Activated naive CD8-positive, alpha-beta T cell treated with anti-CD3 and anti-CD28 coated beads, Interleukin-2, amount 50 U/mL, for 24 hours (primary cell): Measurements from ENCODE around the gene FAT2.
A peak's percentile ranks its signal among the peaks of the same experiment; 100 is the strongest.

Experiments
- ATAC-seq: fragments of 150-1000 bp; cut with Tn5 transposase; one replicate; pipeline ENCODE4 v1.10.0; 2021
- DNase-seq: peaks from one replicate; pipeline ENCODE4 v3.0.0; 2021
- H3K27ac Mint-ChIP-seq: one replicate; pipeline ENCODE4 v1.8.0; 2021; ENCODE audit warnings: mild to moderate bottlenecking, mixed read lengths
- H3K27me3 Mint-ChIP-seq: one replicate; pipeline ENCODE4 v1.8.0; 2021; ENCODE audit warnings: mixed read lengths
- H3K36me3 Mint-ChIP-seq: one replicate; pipeline ENCODE4 v1.8.0; 2021; ENCODE audit warnings: low read depth, mixed read lengths
- H3K4me1 Mint-ChIP-seq: one replicate; pipeline ENCODE4 v1.8.0; 2021; ENCODE audit warnings: mixed read lengths
- H3K4me3 Mint-ChIP-seq: one replicate; pipeline ENCODE4 v1.8.0; 2021; ENCODE audit warnings: mild to moderate bottlenecking, moderate library complexity, mixed read lengths
- H3K9me3 Mint-ChIP-seq: one replicate; pipeline ENCODE4 v1.8.0; 2021; ENCODE audit warnings: mixed read lengths

FAT2 gene, protein sequence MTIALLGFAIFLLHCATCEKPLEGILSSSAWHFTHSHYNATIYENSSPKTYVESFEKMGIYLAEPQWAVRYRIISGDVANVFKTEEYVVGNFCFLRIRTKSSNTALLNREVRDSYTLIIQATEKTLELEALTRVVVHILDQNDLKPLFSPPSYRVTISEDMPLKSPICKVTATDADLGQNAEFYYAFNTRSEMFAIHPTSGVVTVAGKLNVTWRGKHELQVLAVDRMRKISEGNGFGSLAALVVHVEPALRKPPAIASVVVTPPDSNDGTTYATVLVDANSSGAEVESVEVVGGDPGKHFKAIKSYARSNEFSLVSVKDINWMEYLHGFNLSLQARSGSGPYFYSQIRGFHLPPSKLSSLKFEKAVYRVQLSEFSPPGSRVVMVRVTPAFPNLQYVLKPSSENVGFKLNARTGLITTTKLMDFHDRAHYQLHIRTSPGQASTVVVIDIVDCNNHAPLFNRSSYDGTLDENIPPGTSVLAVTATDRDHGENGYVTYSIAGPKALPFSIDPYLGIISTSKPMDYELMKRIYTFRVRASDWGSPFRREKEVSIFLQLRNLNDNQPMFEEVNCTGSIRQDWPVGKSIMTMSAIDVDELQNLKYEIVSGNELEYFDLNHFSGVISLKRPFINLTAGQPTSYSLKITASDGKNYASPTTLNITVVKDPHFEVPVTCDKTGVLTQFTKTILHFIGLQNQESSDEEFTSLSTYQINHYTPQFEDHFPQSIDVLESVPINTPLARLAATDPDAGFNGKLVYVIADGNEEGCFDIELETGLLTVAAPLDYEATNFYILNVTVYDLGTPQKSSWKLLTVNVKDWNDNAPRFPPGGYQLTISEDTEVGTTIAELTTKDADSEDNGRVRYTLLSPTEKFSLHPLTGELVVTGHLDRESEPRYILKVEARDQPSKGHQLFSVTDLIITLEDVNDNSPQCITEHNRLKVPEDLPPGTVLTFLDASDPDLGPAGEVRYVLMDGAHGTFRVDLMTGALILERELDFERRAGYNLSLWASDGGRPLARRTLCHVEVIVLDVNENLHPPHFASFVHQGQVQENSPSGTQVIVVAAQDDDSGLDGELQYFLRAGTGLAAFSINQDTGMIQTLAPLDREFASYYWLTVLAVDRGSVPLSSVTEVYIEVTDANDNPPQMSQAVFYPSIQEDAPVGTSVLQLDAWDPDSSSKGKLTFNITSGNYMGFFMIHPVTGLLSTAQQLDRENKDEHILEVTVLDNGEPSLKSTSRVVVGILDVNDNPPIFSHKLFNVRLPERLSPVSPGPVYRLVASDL (N-terminal part only)

DNA sequence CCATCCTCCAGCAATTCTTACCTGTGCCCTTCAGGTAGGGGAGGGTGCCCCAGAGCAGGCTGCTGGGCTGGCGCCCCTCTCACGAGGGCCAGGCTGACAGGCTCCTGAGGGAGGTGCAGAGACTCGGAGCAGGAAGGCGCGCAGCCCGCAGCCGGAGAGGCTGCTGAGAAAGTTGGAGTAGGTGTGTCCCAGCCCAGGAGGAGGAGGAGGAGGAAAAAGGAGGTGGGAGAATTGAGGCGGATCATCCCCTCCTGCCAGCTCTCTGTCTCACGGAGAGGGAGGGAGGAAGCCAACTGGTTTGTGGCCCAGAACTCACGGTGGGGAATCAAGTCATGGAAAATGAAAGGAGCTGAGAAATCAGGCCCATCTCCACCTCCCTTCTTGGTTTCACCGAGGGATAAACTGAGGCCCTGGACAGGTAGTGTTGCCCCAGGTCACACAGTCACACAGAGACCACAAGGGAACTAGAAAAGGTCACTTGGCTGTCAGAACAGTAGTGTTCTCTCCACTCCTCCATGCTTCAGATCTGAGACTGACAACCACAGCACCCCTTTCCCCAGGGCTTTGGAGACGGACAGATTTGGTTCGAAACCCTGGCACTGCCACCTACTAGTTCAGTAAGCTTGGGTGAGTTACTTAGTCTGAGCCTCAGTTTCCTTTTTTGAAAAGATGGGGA is at the start of gene FAT2:
Gene FAT2, minus strand, starts transcription at position 188 of the 676 bp plus-strand sequence. CDS start 22,400 bp downstream, outside the sequence.
- DNase-seq (no peak), ATAC-seq (peak; percentile 64)
- Mint-ChIP-seq H3K4me1 (no peaks in the 10 kb centered on the region), H3K4me3 (no peak within 1 kb of the TSS), H3K9me3 (no peaks in the 10 kb centered on the region), H3K27ac (no peak within 1 kb of the TSS), H3K27me3 (no peaks in the 10 kb centered on the region), H3K36me3 (no peaks in the 10 kb centered on the region)

DNA sequence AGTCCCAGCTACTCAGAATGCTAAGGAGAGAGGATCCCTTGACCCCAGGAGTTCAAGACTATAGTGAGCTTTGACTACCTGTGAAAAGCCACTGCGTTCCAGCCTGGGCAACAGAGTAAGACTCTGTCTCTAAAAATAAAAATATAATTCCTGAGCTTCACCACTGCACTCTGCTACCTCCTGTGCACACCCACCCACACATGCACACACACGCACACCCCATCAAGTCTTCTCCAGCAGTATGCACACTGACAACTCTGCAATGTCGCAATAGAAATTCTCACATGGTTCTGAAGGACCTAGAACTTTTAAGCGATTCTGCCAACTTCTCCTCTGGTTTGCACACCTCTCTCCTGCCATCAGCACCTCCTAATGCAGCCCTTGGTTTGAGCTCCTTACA is 47.5 kb upstream of the FAT2 start:
- Mint-ChIP-seq H3K4me3 (no peak overlapping the region), H3K27ac (no peak overlapping the region), H3K36me3 (no peaks in the 10 kb centered on the region), H3K4me1 (peaks cover 9% of the 10 kb centered on the region), H3K9me3 (no peaks in the 10 kb centered on the region), H3K27me3 (peaks cover 5% of the 10 kb centered on the region)
- ATAC-seq (no peak), DNase-seq (no peak)

DNA sequence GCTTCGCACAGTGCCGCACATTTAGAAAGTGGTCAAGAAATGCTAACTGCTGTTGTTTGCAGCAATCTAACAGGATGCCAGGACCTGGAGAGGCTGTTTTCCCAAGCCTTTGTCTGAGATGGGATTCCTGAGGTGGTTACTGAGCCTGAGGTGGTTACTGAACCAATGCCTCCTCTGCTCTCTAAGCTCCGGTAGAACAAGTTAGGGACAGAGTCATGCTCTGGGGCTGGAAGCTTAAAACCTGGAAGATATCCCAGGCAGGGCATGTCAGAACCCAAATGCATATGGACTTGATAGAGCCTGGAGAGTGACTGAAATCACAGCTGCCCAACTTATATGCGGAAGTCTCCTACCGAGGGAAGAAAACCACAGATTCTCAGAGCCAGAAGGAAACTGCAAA is 46.5 kb upstream of the FAT2 start:
- Mint-ChIP-seq H3K9me3 (no peaks in the 10 kb centered on the region), H3K27me3 (peaks cover 5% of the 10 kb centered on the region), H3K4me3 (no peak overlapping the region), H3K36me3 (no peaks in the 10 kb centered on the region), H3K27ac (no peak overlapping the region), H3K4me1 (peaks cover 9% of the 10 kb centered on the region)
- DNase-seq (no peak), ATAC-seq (no peak)

DNA sequence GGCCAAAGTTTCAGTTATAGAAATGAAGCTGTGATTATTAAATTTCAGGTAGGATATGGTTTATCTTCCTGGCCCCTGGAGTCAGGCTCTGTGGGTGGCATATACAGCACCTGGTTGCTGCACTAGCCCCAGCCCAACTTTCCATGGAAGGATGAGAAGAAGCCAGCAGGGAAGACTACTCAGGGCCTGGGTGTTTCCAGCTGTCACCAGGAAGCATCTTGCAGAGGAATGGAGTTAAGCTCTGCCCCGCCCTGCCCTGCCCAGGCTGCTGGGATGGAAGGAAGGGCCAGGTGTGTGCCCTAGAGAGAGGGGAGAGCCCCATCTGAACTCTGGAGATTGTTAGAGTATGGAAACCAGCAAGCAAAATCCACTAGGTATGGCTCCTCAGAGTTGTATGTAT is 42.8 kb upstream of the FAT2 start:
- H3K4me1 Mint-ChIP-seq = no peaks in the 10 kb centered on the region
- ATAC-seq (no peak), DNase-seq (no peak)
- no peak overlapping the region for H3K27ac Mint-ChIP-seq
- peaks cover 11% of the 10 kb centered on the region for H3K27me3 Mint-ChIP-seq
- no peaks in the 10 kb centered on the region for H3K36me3 Mint-ChIP-seq
- no peak overlapping the region for H3K4me3 Mint-ChIP-seq
- no peaks in the 10 kb centered on the region for H3K9me3 Mint-ChIP-seq

DNA sequence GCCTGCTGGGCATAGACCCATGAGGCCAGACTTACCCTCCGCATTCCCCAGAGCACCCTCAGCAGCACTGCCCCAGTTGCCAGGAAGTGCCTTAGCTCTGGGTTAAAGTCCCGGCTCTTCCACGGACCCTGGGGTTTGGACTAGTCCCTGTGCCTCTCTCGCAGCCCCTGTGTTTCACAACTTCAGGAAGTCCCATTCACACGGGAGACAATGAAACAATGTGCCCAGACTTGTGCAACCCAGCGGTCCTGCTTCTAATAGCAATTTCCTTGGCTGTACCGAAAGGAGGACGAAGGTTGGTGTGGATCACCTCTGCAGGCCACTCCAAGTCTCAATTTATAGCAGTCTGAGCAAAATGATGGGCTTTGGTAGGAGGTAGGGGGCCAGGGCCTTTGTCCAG is 41.8 kb upstream of the FAT2 start:
- no peak for DNase-seq
- H3K4me3 Mint-ChIP-seq = no peak overlapping the region
- ATAC-seq = no peak
- H3K9me3 Mint-ChIP-seq = no peaks in the 10 kb centered on the region
- no peaks in the 10 kb centered on the region for H3K4me1 Mint-ChIP-seq
- H3K36me3 Mint-ChIP-seq = no peaks in the 10 kb centered on the region
- H3K27ac Mint-ChIP-seq = no peak overlapping the region
- peaks cover 11% of the 10 kb centered on the region for H3K27me3 Mint-ChIP-seq

DNA sequence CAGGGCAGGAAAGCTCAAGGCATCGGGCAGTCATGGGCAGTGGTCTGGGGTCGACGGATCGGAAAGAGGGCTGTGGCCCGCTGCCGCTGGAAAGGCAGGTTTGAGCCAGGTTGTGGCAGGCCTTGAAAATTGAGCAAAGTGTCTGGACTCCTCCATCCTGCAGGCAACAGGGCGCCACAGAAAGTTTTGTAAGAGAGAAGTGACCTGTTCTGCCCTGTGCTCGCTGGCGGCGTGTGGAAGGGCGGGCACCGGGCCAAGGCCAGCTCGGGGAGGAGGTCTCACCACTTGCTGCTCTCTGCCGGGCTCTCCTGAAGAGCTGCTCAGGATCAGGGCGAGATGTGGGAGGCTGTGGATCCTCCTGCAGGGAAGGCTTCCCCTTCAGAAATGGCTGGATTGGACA is 41.4 kb upstream of the FAT2 start:
- peaks cover 11% of the 10 kb centered on the region for H3K27me3 Mint-ChIP-seq
- ATAC-seq = no peak
- H3K4me3 Mint-ChIP-seq = no peak overlapping the region
- H3K9me3 Mint-ChIP-seq = no peaks in the 10 kb centered on the region
- no peaks in the 10 kb centered on the region for H3K36me3 Mint-ChIP-seq
- DNase-seq = no peak
- H3K27ac Mint-ChIP-seq = no peak overlapping the region
- no peaks in the 10 kb centered on the region for H3K4me1 Mint-ChIP-seq

DNA sequence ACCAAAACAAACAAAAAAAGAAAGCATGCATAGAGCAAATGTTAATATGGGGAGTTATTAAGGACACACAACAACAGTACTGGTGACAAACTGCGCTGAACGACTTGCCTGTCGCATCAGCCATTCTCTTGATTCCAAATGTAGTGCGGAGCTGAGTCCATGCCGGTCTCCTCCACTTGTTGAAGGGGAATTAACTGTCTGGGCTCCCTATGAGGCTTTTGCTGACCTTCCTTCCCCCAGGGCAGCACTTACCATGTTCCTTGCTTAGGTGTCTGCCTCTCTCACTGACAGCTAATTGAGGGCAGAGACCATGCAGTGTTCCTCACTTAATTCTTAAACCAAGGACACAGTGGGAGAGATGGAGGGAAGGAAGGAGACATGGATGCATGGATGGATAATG is 40.8 kb upstream of the FAT2 start:
- H3K36me3 Mint-ChIP-seq = no peaks in the 10 kb centered on the region
- no peaks in the 10 kb centered on the region for H3K9me3 Mint-ChIP-seq

DNA sequence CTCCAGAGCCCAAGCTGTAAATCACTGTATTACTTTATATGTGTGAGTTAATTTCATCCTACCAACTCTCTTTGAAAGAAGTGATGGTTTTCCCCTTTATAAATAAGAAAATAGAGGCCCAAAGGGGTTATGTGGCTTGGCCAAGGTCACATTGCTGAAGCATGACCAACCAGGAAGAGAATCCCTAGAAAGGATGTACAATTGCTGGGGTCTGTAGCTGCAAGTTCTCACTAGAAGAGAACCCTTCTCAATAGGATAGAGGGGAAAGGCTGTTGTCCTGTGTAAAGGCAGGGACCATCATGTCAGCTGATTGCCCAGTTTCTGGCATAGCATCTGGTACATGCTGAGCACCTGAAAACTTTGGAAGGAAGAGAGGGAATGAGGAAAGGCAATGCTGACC is 39.0 kb upstream of the FAT2 start:
- Mint-ChIP-seq H3K27ac (no peak overlapping the region), H3K4me3 (no peak overlapping the region), H3K4me1 (no peaks in the 10 kb centered on the region), H3K36me3 (no peaks in the 10 kb centered on the region), H3K27me3 (peaks cover 11% of the 10 kb centered on the region), H3K9me3 (no peaks in the 10 kb centered on the region)
- ATAC-seq (no peak), DNase-seq (no peak)

More for the DNA sequence above, 40.8 kb upstream of the FAT2 start:
- Mint-ChIP-seq H3K27me3 (peaks cover 11% of the 10 kb centered on the region), H3K4me3 (no peak overlapping the region), H3K4me1 (no peaks in the 10 kb centered on the region), H3K27ac (no peak overlapping the region)
- no peak for DNase-seq
- ATAC-seq = no peak

DNA sequence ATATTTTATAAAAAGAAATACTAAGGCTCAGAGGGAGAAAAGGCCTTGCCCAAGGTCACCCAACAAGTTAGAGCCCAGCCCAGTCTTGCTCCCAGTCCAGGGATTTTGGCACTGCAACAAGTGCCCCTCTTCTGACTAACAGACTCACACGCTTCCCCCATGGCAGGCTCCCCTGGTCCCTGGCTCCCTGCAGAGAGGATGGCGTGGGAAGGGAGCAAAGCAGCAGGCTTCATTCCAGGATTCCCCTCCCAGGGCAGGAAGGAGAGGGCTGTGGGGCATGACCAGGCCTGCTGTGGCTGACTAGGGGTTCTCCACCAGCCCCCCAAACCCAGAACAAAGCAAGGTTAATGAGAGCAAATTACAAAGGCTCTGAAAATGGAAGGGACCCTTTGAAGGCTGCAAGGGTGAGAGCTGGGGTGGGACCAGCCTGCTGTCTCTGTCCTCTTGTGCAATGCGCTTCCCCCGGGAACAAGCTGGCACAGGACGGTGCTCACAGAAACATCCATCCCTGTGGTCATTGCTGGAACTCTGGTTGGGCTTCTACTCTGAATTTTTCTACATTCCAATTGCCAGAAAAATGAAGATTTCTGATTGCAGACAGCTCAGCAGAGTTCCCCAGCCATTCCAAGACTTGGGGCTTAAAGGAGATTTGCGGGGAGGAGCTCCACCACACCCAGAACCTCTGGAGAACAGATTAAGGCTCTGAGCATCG is 37.1 kb upstream of the FAT2 start:
- Mint-ChIP-seq H3K4me3 (no peak overlapping the region), H3K36me3 (no peaks in the 10 kb centered on the region), H3K4me1 (no peaks in the 10 kb centered on the region), H3K27ac (no peak overlapping the region), H3K9me3 (no peaks in the 10 kb centered on the region), H3K27me3 (peaks cover 6% of the 10 kb centered on the region)
- DNase-seq (no peak), ATAC-seq (no peak)

DNA sequence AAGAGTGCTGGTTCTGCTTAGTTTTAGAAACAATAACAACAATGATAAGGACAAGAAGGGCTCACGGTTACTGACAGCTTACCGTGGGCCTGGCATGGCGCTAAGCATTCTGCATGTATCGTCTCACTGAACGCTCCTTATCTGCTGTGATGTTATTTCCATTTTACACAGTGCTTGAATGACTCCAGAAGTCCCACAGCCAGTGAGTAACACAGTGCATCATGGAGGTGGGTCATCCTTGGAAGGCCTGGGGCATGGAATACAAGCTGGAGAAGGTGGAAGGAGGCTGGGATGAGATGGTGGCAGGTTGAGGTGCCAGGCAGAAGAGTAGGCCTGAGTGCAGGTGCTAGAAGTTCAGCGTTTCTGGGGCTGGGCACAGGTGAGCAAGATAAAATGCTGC is 36.5 kb upstream of the FAT2 start:
- Mint-ChIP-seq H3K4me1 (no peaks in the 10 kb centered on the region), H3K27ac (no peak overlapping the region), H3K4me3 (no peak overlapping the region), H3K27me3 (peaks cover 6% of the 10 kb centered on the region), H3K9me3 (no peaks in the 10 kb centered on the region), H3K36me3 (no peaks in the 10 kb centered on the region)
- ATAC-seq = no peak
- DNase-seq = no peak

DNA sequence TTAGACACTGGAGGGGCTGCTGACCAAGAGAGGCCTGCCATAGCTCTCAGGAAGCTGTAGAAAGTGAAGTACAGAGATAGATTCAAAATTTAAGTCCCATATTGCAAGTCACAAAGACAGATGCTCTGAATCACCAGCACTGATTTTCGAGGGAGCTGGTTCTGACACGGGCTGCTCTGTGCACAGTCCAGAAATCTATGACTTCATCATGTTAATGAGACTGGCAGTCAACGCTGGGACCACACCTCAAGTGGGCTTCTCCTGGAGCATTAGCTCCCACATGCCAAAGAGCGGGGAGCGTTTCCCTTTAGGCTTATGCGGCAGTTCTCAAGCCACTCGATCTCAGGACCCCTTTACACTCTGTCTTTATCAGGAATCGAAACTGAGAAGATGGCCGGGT is 34.2 kb upstream of the FAT2 start:
- H3K27ac Mint-ChIP-seq = no peak overlapping the region
- ATAC-seq (no peak), DNase-seq (no peak)
- H3K4me3 Mint-ChIP-seq = no peak overlapping the region
- H3K9me3 Mint-ChIP-seq = no peaks in the 10 kb centered on the region
- no peaks in the 10 kb centered on the region for H3K36me3 Mint-ChIP-seq
- H3K27me3 Mint-ChIP-seq = peaks cover 4% of the 10 kb centered on the region
- H3K4me1 Mint-ChIP-seq = no peaks in the 10 kb centered on the region

DNA sequence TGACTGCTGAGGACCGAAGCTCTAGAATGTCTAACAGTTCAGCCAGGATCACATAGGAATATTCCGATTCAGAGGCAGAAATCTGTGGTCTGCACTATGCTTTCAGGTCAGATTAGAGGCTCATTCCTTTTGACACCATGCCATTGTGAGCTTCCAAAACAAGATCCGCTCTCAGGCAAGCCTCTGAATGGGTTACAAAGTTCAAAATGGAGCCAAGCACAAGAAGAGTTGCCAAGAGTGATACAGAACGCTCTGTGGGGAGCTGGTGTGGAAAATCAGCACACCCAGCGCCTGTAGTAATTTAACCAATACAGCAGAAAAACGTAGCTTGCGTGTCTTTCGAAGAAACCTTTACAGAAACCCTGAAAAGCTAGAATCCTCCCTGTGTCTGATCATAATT is 33.3 kb upstream of the FAT2 start:
- H3K4me1 Mint-ChIP-seq = no peaks in the 10 kb centered on the region
- no peak overlapping the region for H3K4me3 Mint-ChIP-seq
- ATAC-seq (no peak), DNase-seq (no peak)
- H3K27ac Mint-ChIP-seq = no peak overlapping the region
- H3K36me3 Mint-ChIP-seq = no peaks in the 10 kb centered on the region
- H3K27me3 Mint-ChIP-seq = peaks cover 2% of the 10 kb centered on the region
- no peaks in the 10 kb centered on the region for H3K9me3 Mint-ChIP-seq

DNA sequence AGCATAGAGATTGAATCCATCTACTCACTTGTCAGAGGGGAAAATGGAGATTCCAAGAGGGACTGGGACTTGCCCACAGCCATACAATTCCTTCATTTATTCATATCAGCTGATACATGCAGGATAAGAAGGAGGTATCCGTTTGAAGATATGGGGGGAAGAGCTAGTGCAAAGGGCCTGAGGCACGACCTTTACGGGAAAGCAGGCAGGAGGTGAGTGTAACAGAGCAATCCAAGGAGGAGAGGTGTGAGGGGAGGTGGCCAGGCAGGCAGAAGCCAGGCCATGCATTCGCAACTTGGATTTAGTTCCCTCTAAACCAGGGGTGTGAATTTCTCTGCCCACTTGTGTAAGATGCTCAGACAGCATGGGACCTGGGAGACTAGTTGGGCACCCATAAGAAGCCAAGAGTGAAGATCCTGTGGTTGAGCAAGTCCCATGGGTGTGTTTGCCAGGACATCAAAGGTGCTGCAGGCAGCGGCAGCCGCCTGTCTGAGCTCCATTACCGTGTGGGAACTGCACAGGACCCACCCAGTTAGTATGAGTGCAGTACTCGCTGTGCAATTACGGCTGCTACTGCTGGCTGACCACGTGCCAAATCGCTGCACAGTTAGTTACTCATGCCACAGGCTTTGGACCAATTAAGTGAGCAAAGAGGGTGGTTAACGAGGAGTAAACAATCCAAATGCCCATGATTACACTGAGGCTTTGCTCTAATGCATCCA is 31.4 kb upstream of the FAT2 start:
- Mint-ChIP-seq H3K9me3 (no peaks in the 10 kb centered on the region), H3K36me3 (no peaks in the 10 kb centered on the region), H3K4me1 (no peaks in the 10 kb centered on the region), H3K4me3 (no peak overlapping the region), H3K27me3 (peaks cover 2% of the 10 kb centered on the region), H3K27ac (no peak overlapping the region)
- DNase-seq (no peak), ATAC-seq (no peak)
